ENCODE results near the gene RPS5.
A peak's percentile ranks its signal among the peaks of the same experiment; 100 is the strongest.
"Not testable (repeated sequence)": the region's sequence is repeated elsewhere in the genome, so short reads cannot be mapped to it uniquely, and the experiment has no call there.

RPS5 gene

DNA sequence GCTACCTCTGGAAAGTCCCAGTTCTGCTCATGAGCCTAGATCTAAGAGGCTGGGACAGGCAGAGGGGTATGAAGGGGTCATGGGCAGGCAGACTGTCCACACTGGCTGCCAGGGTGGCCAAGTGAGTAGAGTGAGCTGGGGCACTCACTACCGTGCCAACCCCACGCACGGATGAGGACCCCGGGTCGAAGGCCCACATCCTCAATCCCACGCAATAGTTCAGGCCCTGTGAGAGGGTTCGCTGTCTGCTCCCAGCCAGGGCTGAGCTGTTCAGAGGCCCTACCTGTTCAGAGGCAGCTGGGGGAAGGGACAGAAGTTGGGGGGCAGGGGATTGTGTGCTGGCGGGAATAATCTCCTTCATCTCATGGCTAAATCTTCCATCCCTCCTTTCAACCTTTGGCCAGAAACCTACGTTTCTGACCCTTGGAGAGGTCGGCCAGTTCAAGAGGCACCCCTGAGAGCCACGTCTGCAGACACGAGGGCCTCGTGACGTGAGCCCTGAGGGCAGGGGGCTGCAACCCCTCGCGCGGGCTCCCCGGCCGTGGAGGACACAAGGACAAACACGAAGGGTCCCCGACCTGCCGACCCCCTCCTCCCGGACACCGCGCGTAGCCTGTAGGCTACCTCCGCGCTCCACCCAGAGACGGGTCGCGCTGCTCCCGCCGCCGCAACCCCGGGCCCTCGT lies 1.0 kb upstream of the RPS5 start:
- DNase-seq (ENCODE audit: low spot score): no peak

DNA sequence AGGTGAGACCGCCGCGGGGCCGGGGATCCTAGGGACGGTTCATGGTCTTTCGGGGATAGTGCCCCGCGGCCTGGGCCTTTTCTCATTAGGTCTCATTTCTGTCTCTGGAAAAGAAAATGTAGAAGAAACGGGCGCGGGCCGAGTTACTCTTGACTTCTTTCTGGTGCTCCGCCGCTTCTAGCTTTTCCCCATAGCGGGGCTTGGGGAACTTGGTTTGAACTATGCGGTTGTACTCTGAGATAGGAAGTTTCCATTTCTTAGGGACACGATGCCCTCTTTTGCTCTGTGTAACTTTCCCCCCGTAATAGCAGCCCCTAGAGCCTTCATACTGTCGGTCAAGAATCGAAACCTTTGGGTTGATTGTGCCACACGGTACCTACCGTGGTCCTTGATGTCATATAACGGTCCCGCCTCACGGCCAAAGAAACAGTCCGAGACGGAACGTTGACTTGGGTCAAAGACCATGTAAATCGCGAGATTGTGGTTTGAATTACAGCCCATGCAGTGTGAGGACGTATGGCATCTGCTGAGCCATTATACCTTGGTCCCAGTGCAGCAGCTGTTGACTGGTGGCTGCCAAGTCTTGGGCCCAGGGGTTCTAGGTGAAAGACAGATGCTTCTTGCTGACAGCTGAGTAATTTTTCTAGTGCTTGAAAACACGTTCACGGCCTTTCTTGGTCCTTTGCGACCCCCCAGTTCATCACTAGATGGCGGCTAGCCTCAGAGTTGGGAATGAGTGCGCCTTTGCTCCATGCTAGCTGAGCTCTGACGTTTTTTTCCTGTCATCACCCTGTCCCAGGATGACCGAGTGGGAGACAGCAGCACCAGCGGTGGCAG lies 487 bp downstream of the RPS5 start:
- no peak for DNase-seq (ENCODE audit: low spot score)

GRCh38 chr19:58388175-58388526 lies 1.1 kb downstream of the RPS5 start:
- no peak for DNase-seq (ENCODE audit: low spot score)

DNA sequence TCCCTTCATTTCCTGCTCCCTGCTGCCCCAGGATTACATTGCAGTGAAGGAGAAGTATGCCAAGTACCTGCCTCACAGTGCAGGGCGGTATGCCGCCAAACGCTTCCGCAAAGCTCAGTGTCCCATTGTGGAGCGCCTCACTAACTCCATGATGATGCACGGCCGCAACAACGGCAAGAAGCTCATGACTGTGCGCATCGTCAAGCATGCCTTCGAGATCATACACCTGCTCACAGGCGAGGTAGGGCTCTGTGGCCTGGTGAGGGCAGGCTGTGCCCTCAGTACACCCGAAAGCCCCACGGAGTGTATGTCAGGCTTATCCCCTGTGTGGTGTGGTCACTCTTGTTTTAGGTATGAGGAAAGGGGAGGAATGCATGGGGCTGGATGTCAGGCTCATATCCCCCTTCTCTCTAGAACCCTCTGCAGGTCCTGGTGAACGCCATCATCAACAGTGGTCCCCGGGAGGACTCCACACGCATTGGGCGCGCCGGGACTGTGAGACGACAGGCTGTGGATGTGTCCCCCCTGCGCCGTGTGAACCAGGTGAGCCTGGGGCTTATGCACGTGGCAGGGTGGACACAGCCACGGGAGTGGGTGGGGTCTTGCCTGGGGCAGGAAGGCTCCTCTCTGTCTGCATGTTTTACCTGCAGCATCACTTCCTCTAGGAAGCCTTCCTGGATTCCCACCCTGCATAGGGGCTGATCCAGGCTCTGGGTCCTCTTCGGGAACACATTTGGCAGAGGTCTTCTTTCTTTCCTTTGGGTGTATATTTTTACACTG lies 6.1 kb downstream of the RPS5 start:
- no peak for DNase-seq (ENCODE audit: low spot score)

- DNase-seq (ENCODE audit: low spot score): no peak
These were observed 6.6 kb downstream of the RPS5 start for GRCh38 chr19:58393725-58394033.

GRCh38 chr19:58394821-58395219 lies 7.8 kb downstream of the RPS5 start:
- DNase-seq (ENCODE audit: low spot score): no peak

DNA sequence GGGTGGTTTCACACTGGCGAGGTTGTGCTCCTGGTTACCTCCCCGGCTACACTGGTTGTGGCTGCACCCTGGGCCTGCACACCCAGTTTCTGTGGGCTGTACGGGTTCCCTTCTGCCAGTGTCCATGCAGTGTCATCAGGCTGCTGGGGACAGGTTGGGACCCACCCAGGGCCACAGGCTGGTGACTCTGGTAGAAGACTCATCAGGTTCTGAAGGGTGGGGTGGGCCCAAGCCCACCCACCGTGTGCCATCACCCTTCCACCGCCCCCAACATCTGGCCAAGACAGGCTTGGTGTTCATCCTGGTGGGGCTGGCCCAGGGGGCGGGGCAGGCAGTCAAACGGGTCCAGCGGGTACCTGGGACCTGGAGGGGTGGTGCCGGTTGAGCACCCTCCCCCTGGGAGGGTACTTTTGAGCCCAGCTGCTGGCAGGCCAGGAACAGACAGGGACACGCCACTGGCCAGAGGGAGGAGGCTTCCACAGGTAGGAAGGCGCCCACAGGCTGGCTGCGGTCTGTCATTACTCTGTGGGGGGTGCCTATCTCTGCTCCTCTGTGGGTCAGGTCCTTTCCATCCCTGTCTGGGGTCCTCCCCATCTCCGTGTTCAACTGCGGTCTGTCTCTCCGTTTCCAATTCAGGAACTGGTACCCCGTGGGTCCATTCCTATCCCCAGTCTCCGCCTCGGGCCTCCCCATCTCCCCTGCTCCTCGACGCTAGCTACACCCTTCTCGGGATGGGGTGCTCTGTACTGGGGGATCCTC lies 8.3 kb downstream of the RPS5 start, which contains the start of gene RNF225:
TSS of gene RNF225 (plus strand) at position 437 of the 759 bp plus-strand sequence. CDS start 434 bp downstream, outside the sequence.
- DNase-seq (ENCODE audit: low spot score): no peak

DNA sequence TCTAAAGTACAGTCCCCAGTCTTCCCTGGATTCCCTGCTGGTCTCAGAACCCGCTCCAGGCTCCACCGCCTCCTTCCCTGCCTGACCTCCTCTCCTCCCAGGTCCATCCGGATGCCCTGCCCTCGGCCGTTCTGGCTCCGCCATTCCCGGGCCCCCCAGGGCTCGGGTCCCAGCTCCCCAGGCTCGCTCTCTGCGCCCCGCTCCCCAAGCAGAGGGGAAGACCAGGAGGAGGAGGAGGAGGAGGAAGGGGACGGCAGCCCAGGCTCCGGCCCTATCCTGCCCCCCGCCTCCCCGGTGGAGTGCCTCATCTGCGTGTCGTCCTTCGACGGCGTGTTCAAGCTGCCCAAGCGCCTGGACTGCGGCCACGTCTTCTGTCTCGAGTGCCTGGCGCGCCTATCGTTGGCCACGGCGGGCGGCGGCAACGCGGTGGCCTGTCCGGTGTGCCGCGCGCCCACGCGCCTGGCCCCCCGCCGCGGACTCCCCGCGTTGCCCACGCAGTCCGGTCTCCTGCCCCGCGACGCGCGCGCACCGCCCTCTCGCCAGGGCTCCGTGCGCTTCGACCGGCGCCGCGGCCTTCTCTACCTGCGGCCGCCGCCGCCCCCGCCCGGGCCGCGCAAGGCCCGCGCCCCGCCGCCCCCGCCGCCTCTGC lies 9.0 kb downstream of the RPS5 start:
- peak; percentile 20 for DNase-seq (ENCODE audit: low spot score)

DNA sequence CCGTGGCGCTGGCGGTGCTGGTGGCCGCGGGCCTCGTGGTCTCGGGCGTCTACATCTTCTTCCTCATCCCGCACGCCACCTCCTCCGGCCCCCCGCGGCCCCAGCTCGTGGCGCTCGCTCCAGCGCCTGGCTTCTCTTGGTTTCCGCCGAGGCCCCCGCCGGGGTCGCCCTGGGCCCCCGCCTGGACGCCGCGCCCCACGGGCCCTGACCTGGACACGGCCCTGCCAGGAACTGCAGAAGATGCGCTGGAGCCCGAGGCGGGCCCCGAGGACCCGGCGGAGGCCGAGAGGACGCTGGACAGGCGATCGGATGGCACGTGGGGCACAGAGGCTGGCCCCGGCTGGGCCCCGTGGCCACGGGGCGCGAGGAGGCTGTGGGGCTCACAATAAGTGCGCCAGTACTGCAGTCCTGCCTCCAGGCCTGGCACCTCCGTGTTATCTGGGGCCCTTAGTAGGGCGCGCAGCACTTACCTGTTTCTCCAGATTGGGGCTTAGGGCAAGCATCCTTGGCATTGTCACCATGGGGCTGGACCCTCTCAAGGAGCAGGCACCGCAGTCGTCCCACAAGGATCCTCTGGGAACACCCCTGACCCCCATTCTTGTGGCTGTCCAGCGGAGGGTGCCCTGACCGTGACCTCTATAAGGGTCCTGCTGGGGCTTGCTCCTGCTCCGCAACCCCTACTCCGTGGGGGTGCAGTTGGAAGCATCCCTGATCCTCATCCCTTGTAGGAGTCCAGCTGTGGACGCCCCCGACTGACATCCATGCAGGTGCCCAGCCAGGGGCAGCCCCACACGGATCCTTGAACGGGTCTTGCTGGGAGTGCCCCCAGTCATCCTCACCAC lies 9.8 kb downstream of the RPS5 start:
- no peak for DNase-seq (ENCODE audit: low spot score)

DNA sequence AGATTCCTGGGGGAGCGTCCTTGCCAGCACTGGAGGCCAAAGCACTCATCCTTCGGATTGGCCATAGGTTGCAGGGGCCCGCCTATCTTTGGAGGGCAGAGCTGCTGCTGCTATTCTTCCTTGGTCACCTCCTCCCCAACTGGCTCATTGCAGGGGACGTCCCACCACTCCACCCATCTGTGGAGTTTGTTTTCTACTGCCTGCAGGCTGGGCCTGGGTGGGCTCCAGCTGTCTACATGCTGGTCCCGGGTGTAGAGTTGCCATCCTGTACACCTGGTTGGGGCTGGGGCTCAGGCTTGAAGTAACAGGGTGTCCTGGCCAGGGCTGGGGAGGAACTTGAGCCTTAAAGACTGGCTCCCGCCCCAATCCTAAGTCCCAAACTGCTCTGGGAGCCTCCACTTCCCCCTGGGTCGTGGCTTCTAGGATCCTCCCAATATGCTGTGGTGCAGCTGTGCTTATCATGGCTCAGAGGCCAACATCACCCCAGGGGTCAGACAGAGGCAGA lies 10.5 kb downstream of the RPS5 start:
- DNase-seq (ENCODE audit: low spot score): no peak

DNA sequence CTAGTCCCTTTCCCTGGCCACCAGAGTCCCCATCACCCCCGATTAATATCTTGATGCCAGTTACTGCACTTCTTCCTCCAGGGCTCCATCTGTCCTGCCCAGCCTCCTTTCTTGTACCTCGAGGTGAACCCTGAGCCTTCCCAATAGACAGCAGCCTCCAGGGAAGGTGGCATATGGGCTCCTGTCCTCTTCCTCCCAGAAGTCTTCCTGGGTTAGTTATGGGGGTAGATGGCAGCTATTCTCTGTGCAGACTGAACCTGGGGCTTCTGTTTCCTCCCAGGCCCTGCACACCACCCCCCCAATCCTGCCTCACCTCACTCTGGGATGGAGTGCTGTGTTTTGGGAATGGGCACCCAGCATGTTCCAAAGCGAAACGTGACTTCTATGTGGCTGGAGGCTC lies 11.0 kb downstream of the RPS5 start:
- no peak for DNase-seq (ENCODE audit: low spot score)

DNA sequence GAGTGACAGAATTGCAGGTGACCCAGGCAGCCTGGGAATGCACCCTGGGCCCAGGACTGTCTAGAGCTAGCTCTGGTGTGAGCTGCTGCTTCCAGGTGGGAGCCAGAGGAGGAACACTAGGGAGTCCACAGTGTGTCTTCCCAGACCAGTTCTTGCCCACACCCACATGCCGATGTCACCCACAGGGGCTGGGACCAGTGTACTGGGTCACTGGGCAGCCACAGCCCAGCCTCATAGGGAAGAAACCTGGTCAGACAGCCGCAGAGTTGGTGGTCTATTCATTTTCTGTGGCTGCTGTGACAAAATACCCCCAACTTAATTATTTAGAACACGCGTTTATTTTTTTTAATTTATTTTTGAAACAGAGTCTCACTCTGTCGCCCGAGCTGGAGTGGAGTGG lies 11.5 kb downstream of the RPS5 start:
- DNase-seq (ENCODE audit: low spot score): no peak

- no peak for DNase-seq (ENCODE audit: low spot score)
These were observed 12.8 kb downstream of the RPS5 start for GRCh38 chr19:58399903-58400302.

GRCh38 chr19:58400316-58400915 lies 13.3 kb downstream of the RPS5 start:
- DNase-seq (ENCODE audit: low spot score): peak; percentile 37

GRCh38 chr19:58400916-58401839 lies 14.1 kb downstream of the RPS5 start:
- peak; percentile 99 for DNase-seq (ENCODE audit: low spot score)

- DNase-seq (ENCODE audit: low spot score): no peak
These were observed 14.9 kb downstream of the RPS5 start for GRCh38 chr19:58401840-58402421.

DNA sequence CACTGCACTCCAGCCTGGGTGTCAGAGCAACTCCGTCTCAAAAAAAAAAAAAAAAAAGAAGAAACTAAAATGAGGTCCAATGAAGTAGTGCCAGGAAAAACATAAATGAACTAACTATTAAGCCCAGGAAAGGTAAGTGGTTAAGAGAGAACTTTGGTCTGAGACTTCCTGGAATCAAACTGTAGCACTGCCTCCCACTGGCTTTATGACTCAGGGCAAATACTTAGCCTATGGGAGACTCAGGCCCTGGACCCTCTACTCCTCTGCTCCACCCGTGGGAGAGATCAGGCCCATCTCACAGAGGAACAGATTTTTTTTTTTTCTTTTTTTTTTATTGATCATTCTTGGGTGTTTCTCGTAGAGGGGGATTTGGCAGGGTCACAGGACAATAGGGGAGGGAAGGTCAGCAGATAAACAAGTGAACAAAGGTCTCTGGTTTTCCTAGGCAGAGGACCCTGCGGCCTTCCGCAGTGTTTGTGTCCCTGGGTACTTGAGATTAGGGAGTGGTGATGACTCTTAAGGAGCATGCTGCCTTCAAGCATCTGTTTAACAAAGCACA lies 16.9 kb downstream of the RPS5 start:
- not testable (repeated sequence) for DNase-seq (ENCODE audit: low spot score)
